ENCODE measurements around the gene DOCK9. TPM values are rescaled to one million over a fixed set of nuclear protein-coding genes. Genes with fewer than 3 reads are reported as not detected.

The DOCK9 gene
- total and polyA plus RNA-seq, 9 donors = 77.2 to 108 (median 84.6) TPM

GRCh38 chr13:99009987-99010551 is 32.2 kb upstream of the DOCK9 start:
- no peak overlapping the region for H3K4me3 ChIP-seq (ENCODE audit: low read length)
- 95% methylated on average over 2 of the region's 4 CpGs for WGBS (ENCODE audit: insufficient coverage)
- H3K27ac ChIP-seq (ENCODE audit: low read length) = no peak overlapping the region
- H3K36me3 ChIP-seq (ENCODE audit: control insufficient read depth, insufficient read depth, low read length) = no peaks in the 10 kb centered on the region
- peaks cover 6% of the 10 kb centered on the region for H3K4me1 ChIP-seq (ENCODE audit: control insufficient read depth, insufficient read depth, low read length)
- H3K9me3 ChIP-seq (replicated peaks; ENCODE audit: control insufficient read depth, low read depth, low read length) = no peaks in the 10 kb centered on the region
- no peak for DNase-seq
- H3K27me3 ChIP-seq (ENCODE audit: control insufficient read depth, insufficient read depth, low read length) = no peaks in the 10 kb centered on the region

DNA sequence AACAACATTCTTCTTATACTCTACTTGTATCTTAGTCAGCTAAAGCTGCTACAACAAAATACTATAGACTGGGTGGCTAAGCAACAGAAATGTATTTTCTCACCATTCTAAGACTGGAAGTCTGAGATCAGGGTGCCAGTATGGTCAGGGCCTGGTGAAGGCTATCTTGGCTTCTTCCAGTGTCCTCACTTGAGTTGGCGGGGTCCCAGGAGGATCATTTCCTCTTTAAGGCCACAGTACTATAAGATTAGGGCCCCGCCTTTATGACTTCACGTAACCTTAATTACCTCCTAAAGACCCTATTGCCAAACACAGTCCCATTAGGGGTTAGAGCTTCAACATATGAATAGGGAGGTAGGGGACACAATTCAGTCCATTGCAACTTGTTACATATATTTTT is 30.7 kb upstream of the DOCK9 start:
- WGBS (ENCODE audit: insufficient coverage) = no CpG with 5 or more reads among the region's 3 CpGs
- DNase-seq = no peak
- Histone ChIP-seq H3K36me3 (ENCODE audit: control insufficient read depth, insufficient read depth, low read length) (no peaks in the 10 kb centered on the region), H3K27me3 (ENCODE audit: control insufficient read depth, insufficient read depth, low read length) (no peaks in the 10 kb centered on the region), H3K4me3 (ENCODE audit: low read length) (no peak overlapping the region), H3K9me3 (replicated peaks; ENCODE audit: control insufficient read depth, low read depth, low read length) (no peaks in the 10 kb centered on the region), H3K27ac (ENCODE audit: low read length) (no peak overlapping the region), H3K4me1 (ENCODE audit: control insufficient read depth, insufficient read depth, low read length) (peaks cover 8% of the 10 kb centered on the region)

- Histone ChIP-seq H3K4me1 (ENCODE audit: control insufficient read depth, insufficient read depth, low read length) (peaks cover 17% of the 10 kb centered on the region), H3K27ac (ENCODE audit: low read length) (no peak overlapping the region), H3K36me3 (ENCODE audit: control insufficient read depth, insufficient read depth, low read length) (no peaks in the 10 kb centered on the region), H3K27me3 (ENCODE audit: control insufficient read depth, insufficient read depth, low read length) (no peaks in the 10 kb centered on the region), H3K9me3 (replicated peaks; ENCODE audit: control insufficient read depth, low read depth, low read length) (no peaks in the 10 kb centered on the region), H3K4me3 (ENCODE audit: low read length) (no peak overlapping the region)
- no peak for DNase-seq
- no CpG with 5 or more reads among the region's 1 CpG for WGBS (ENCODE audit: insufficient coverage)
Observed at GRCh38 chr13:99007414-99007986, 29.6 kb upstream of the DOCK9 start.

- H3K4me1 ChIP-seq (ENCODE audit: control insufficient read depth, insufficient read depth, low read length) = peaks cover 32% of the 10 kb centered on the region
- no peak overlapping the region for H3K4me3 ChIP-seq (ENCODE audit: low read length)
- H3K27me3 ChIP-seq (ENCODE audit: control insufficient read depth, insufficient read depth, low read length) = no peaks in the 10 kb centered on the region
- no peaks in the 10 kb centered on the region for H3K9me3 ChIP-seq (replicated peaks; ENCODE audit: control insufficient read depth, low read depth, low read length)
- no peak for DNase-seq
- H3K27ac ChIP-seq (ENCODE audit: low read length) = peak overlapping the region; percentile 42
- no peaks in the 10 kb centered on the region for H3K36me3 ChIP-seq (ENCODE audit: control insufficient read depth, insufficient read depth, low read length)
Observed at GRCh38 chr13:99005609-99006008, 27.7 kb upstream of the DOCK9 start.

DNA sequence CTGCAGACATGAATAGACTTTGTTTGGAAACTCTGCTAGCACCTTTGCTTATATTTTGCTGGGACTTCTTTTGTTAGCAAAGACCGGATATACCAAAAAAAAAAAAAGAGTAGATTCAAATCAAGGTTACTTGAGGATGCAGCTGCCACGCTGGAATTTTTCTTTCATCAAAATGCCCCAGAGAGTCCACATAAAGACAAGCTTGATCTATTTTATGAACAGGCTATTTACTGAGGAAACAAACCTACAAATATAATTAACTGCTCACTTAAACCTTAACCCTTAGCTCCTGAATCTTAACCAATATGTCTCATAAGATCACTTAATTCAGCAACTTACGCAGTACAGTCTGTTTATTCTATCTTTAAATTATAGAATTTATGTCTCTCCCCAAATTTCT is 27.1 kb upstream of the DOCK9 start:
- Histone ChIP-seq H3K27me3 (ENCODE audit: control insufficient read depth, insufficient read depth, low read length) (no peaks in the 10 kb centered on the region), H3K4me3 (ENCODE audit: low read length) (no peak overlapping the region), H3K36me3 (ENCODE audit: control insufficient read depth, insufficient read depth, low read length) (no peaks in the 10 kb centered on the region), H3K27ac (ENCODE audit: low read length) (peak overlapping the region; percentile 71), H3K9me3 (replicated peaks; ENCODE audit: control insufficient read depth, low read depth, low read length) (no peaks in the 10 kb centered on the region), H3K4me1 (ENCODE audit: control insufficient read depth, insufficient read depth, low read length) (peaks cover 37% of the 10 kb centered on the region)
- DNase-seq = peak; percentile 41
- no CpG with 5 or more reads among the region's 3 CpGs for WGBS (ENCODE audit: insufficient coverage)

- H3K4me1 ChIP-seq (ENCODE audit: control insufficient read depth, insufficient read depth, low read length) = peaks cover 46% of the 10 kb centered on the region
- H3K27ac ChIP-seq (ENCODE audit: low read length) = peak overlapping the region; percentile 71
- DNase-seq = no peak
- H3K27me3 ChIP-seq (ENCODE audit: control insufficient read depth, insufficient read depth, low read length) = no peaks in the 10 kb centered on the region
- H3K36me3 ChIP-seq (ENCODE audit: control insufficient read depth, insufficient read depth, low read length) = no peaks in the 10 kb centered on the region
- WGBS (ENCODE audit: insufficient coverage) = no CpG with 5 or more reads among the region's 3 CpGs
- no peaks in the 10 kb centered on the region for H3K9me3 ChIP-seq (replicated peaks; ENCODE audit: control insufficient read depth, low read depth, low read length)
- H3K4me3 ChIP-seq (ENCODE audit: low read length) = no peak overlapping the region
Observed at GRCh38 chr13:99003851-99004471, 26.1 kb upstream of the DOCK9 start.

DNA sequence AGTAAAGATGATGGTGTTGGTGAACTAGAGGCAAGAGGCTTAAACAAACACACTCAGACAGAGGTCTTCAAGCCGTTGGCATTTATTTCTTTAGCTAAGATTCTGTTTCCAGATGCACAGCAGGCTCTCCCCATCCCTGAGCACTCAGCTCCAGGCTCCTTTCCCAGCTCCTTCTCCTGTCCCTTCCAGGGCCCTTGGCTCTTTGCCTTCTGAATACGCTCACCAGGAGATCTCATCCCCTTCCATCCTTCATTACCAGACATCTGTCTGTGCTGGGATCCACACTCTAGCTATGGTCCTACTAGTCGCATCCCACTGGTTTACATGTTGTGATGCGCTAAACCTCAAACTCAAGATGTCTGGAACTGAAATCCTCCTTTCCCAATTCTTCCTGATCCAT is 25.3 kb upstream of the DOCK9 start:
- Histone ChIP-seq H3K36me3 (ENCODE audit: control insufficient read depth, insufficient read depth, low read length) (no peaks in the 10 kb centered on the region), H3K27me3 (ENCODE audit: control insufficient read depth, insufficient read depth, low read length) (no peaks in the 10 kb centered on the region), H3K27ac (ENCODE audit: low read length) (no peak overlapping the region), H3K4me1 (ENCODE audit: control insufficient read depth, insufficient read depth, low read length) (peaks cover 52% of the 10 kb centered on the region), H3K4me3 (ENCODE audit: low read length) (no peak overlapping the region), H3K9me3 (replicated peaks; ENCODE audit: control insufficient read depth, low read depth, low read length) (no peaks in the 10 kb centered on the region)
- peak; percentile 46 for DNase-seq
- WGBS (ENCODE audit: insufficient coverage) = 51% methylated on average over 4 of the region's 4 CpGs

DNA sequence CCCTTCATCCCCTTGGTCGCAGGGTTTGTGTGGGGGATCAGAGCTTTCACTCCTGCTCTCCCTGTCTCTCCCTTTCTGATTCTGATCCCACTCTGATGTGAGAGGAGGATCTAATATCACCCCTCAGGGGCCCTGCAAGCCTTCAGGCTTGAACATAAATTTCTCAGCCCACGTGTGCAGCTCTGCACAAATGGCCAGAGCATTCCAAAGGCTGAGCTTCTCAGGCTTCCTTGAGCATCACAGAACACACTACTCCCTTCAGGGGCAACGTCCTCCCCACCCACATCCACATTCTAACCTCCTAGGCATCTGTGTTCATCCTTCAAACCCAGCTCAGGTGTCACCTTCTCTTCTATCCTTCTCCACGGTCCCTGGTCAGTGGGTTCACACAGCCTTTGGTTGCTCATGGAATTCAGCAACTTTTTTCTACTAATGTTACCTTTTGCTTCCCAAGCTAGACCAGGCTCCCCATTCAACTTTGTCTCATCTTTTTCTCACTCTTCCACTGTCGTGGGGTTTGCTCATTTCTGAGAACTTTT is 24.4 kb upstream of the DOCK9 start:
- H3K27me3 ChIP-seq (ENCODE audit: control insufficient read depth, insufficient read depth, low read length) = no peaks in the 10 kb centered on the region
- WGBS (ENCODE audit: insufficient coverage) = 28% methylated on average over 3 of the region's 5 CpGs
- no peak overlapping the region for H3K4me3 ChIP-seq (ENCODE audit: low read length)
- H3K36me3 ChIP-seq (ENCODE audit: control insufficient read depth, insufficient read depth, low read length) = no peaks in the 10 kb centered on the region
- H3K9me3 ChIP-seq (replicated peaks; ENCODE audit: control insufficient read depth, low read depth, low read length) = no peaks in the 10 kb centered on the region
- H3K4me1 ChIP-seq (ENCODE audit: control insufficient read depth, insufficient read depth, low read length) = peaks cover 62% of the 10 kb centered on the region
- H3K27ac ChIP-seq (ENCODE audit: low read length) = no peak overlapping the region
- peak; percentile 52 for DNase-seq

DNA sequence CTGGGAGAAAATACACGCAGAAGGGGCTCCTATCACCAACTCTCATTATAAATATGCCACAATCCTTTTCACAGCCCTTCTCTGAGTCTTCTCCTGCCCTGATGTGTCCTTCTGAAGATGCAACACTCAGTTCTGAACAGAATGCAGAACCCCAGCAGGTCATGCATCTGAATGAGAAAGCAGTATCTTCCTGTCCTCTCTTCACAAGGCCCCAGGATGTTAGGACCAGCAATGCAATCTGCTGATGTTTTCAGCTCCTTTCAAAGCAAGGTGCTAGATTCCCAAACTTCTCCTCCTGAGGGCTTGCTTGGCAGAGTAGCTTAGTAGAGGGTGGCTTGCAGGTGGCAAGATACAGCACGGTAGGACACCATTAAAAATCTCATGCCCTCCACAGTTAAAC is 22.3 kb upstream of the DOCK9 start:
- H3K36me3 ChIP-seq (ENCODE audit: control insufficient read depth, insufficient read depth, low read length) = no peaks in the 10 kb centered on the region
- peaks cover 64% of the 10 kb centered on the region for H3K4me1 ChIP-seq (ENCODE audit: control insufficient read depth, insufficient read depth, low read length)
- H3K27me3 ChIP-seq (ENCODE audit: control insufficient read depth, insufficient read depth, low read length) = no peaks in the 10 kb centered on the region
- H3K9me3 ChIP-seq (replicated peaks; ENCODE audit: control insufficient read depth, low read depth, low read length) = no peaks in the 10 kb centered on the region
- DNase-seq = no peak
- peak overlapping the region; percentile 37 for H3K27ac ChIP-seq (ENCODE audit: low read length)
- no CpG with 5 or more reads among the region's 2 CpGs for WGBS (ENCODE audit: insufficient coverage)
- H3K4me3 ChIP-seq (ENCODE audit: low read length) = no peak overlapping the region

DNA sequence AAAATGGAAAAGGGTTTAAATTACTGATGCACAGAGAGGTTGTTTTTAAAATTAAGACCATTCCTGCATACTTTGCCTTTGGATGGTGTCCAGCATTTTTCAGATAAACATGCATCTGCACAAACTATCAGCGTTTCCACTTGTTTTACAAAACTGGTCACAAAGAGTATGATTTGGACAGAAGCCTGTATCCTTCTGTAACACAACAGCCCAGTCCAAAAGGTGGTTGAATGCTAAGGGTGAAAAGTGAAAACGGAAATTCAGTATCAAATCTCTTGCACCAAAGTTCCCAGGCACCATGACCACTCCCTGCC is 21.7 kb upstream of the DOCK9 start:
- no peak overlapping the region for H3K4me3 ChIP-seq (ENCODE audit: low read length)
- H3K27me3 ChIP-seq (ENCODE audit: control insufficient read depth, insufficient read depth, low read length) = no peaks in the 10 kb centered on the region
- no peaks in the 10 kb centered on the region for H3K36me3 ChIP-seq (ENCODE audit: control insufficient read depth, insufficient read depth, low read length)
- H3K4me1 ChIP-seq (ENCODE audit: control insufficient read depth, insufficient read depth, low read length) = peaks cover 64% of the 10 kb centered on the region
- peak overlapping the region; percentile 37 for H3K27ac ChIP-seq (ENCODE audit: low read length)
- no peak for DNase-seq
- WGBS (ENCODE audit: insufficient coverage) = no CpG with 5 or more reads among the region's 2 CpGs
- no peaks in the 10 kb centered on the region for H3K9me3 ChIP-seq (replicated peaks; ENCODE audit: control insufficient read depth, low read depth, low read length)
